Progenitor cell of endocrine pancreas (in vitro differentiated cells): Measurements from ENCODE around the gene CARS1. TPM values are rescaled to one million over a fixed set of nuclear protein-coding genes. Genes with fewer than 3 reads are reported as not detected.

Source experiments
- DNase-seq: peaks from one replicate; pipeline ENCODE4 v3.0.0; 2021; ENCODE audit warnings: low spot score; ENCODE audit not compliant: unreplicated experiment
- H3K27ac Mint-ChIP-seq: 2 replicates; pipeline ENCODE4 v1.8.0; 2021; ENCODE audit warnings: mild to moderate bottlenecking, moderate library complexity, mixed read lengths
- H3K27me3 Mint-ChIP-seq: 2 replicates; pipeline ENCODE4 v1.8.0; 2021; ENCODE audit warnings: mixed read lengths
- H3K36me3 Mint-ChIP-seq: 2 replicates; pipeline ENCODE4 v1.8.0; 2022; ENCODE audit warnings: mixed read lengths; ENCODE audit not compliant: insufficient read depth
- H3K4me1 Mint-ChIP-seq: 2 replicates; pipeline ENCODE4 v1.8.0; 2021; ENCODE audit warnings: low read depth, mixed read lengths
- H3K4me3 Mint-ChIP-seq: 2 replicates; pipeline ENCODE4 v1.8.0; 2021; ENCODE audit warnings: low read depth, mild to moderate bottlenecking, moderate library complexity, mixed read lengths
- H3K9me3 Mint-ChIP-seq: 2 replicates; pipeline ENCODE4 v1.8.0; 2021; ENCODE audit warnings: low read depth, mixed read lengths
- total RNA-seq: library from RNA; stranded (reverse); gene quantifications from 2 replicates; pipeline ENCODE4 v1.2.1, GENCODE V29; 2021
- TF ChIP-seq, protein P1 (sequence below): fragments of 200-600 bp; sonication (generic); IDR thresholded peaks from one replicate; pipeline ENCODE4 v1.5.0; 2021; ENCODE audit warnings: antibody characterized with exemption, mild to moderate bottlenecking; ENCODE audit not compliant: unreplicated experiment

CARS1 gene
- total RNA-seq, 1 donor from 2014 or later: 56.4 TPM

DNA sequence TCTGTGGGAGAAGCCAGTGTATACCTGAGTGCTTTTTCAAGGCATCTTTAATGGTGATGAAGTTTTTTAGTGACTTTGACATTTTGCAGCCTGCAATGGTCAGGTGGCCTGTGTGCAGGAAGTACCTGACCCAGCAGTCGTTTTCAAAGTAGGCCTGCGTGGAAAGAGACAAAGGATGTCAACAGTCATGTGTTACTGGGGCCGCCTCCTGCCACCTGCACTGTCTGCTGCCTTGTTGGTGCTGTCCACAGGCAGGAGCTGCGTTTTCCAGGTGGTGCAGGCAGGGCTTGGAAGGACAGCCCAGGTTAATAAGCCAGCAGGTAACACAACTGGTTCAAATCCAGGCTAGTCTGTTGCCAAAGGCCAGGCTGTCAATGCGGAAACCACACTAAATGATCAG, 38.6 kb downstream of the CARS1 start:
- Mint-ChIP-seq H3K4me1 (peaks cover 23% of the 10 kb centered on the region), H3K27ac (no peak overlapping the region), H3K36me3 (peaks cover 22% of the 10 kb centered on the region), H3K4me3 (no peak overlapping the region), H3K9me3 (no peaks in the 10 kb centered on the region), H3K27me3 (no peaks in the 10 kb centered on the region)
- no peak for DNase-seq
- TF ChIP-seq, protein P1, sequence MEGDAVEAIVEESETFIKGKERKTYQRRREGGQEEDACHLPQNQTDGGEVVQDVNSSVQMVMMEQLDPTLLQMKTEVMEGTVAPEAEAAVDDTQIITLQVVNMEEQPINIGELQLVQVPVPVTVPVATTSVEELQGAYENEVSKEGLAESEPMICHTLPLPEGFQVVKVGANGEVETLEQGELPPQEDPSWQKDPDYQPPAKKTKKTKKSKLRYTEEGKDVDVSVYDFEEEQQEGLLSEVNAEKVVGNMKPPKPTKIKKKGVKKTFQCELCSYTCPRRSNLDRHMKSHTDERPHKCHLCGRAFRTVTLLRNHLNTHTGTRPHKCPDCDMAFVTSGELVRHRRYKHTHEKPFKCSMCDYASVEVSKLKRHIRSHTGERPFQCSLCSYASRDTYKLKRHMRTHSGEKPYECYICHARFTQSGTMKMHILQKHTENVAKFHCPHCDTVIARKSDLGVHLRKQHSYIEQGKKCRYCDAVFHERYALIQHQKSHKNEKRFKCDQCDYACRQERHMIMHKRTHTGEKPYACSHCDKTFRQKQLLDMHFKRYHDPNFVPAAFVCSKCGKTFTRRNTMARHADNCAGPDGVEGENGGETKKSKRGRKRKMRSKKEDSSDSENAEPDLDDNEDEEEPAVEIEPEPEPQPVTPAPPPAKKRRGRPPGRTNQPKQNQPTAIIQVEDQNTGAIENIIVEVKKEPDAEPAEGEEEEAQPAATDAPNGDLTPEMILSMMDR: no peak

DNA sequence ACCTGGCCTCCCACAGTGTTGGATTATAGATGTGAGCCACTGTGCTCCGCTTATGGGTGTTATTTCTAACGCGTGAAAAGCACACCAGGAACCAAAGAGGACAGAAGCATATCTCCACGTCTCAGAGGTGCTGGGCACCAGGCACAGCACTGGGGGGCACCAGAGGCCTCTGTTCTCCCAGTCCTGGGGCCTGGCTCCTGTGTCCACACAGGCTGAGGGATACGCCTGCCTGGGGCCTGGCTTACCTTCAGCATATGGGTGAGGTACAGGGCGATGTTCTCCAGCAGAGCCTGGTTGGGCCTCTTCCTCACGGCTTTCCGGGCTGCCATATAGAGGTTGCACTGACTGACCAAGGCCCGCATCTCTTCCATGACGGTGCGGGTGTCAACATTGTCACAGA, 40.4 kb downstream of the CARS1 start:
- DNase-seq: no peak
- H3K4me1 Mint-ChIP-seq: peaks cover 16% of the 10 kb centered on the region
- TF ChIP-seq, protein P1: no peak
- H3K9me3 Mint-ChIP-seq: no peaks in the 10 kb centered on the region
- H3K27me3 Mint-ChIP-seq: no peaks in the 10 kb centered on the region
- no peak overlapping the region for H3K4me3 Mint-ChIP-seq
- no peak overlapping the region for H3K27ac Mint-ChIP-seq
- peaks cover 21% of the 10 kb centered on the region for H3K36me3 Mint-ChIP-seq

DNA sequence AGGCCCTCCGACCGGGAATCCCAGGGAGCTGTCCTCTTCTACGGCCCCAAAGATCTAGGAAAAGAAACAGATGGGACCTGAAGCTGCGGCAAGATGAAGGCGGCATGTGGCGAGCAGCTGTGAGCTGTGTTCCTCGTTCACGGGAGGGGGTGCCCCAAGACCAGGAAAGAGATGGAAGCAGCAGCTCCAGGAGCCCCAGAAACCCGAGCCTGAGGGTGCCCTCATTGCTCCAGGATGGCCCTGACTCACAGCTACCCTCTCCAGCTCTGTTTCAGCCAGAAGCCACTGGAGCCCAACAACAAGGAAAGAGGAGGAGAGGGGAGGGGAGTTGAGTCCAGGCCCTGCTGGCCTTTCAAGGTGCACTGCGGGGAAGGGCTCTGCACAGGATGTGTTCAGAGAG, 41.4 kb downstream of the CARS1 start:
- TF ChIP-seq, protein P1: no peak

DNA sequence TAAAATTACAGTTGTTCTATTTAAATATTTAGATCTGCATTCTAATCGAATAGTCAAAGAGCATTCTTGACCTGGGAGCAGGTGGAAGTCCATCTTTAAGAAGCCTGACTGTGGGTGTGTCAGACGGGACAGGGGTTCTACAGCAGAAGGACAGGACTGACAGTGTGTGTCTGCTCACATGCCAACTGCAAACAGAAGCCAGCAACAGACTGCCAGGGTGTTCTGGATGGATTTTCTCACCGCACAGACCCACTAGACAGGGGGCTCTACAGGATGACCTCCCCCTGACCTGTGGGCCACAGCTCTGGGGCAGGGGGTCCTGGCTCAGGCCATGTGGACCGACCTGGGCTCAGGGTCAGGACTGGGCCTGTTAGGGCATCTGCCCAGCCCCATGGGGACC, 42.3 kb downstream of the CARS1 start:
- H3K27ac Mint-ChIP-seq: no peak overlapping the region
- H3K36me3 Mint-ChIP-seq: peaks cover 23% of the 10 kb centered on the region
- TF ChIP-seq, protein P1: no peak
- no peaks in the 10 kb centered on the region for H3K9me3 Mint-ChIP-seq
- no peak for DNase-seq
- H3K4me3 Mint-ChIP-seq: no peak overlapping the region
- H3K27me3 Mint-ChIP-seq: no peaks in the 10 kb centered on the region
- H3K4me1 Mint-ChIP-seq: no peaks in the 10 kb centered on the region

More for the DNA sequence above, 41.4 kb downstream of the CARS1 start:
- peaks cover 6% of the 10 kb centered on the region for H3K4me1 Mint-ChIP-seq
- no peak overlapping the region for H3K27ac Mint-ChIP-seq
- H3K36me3 Mint-ChIP-seq: peaks cover 23% of the 10 kb centered on the region
- no peaks in the 10 kb centered on the region for H3K9me3 Mint-ChIP-seq
- DNase-seq: no peak
- no peaks in the 10 kb centered on the region for H3K27me3 Mint-ChIP-seq
- no peak overlapping the region for H3K4me3 Mint-ChIP-seq

DNA sequence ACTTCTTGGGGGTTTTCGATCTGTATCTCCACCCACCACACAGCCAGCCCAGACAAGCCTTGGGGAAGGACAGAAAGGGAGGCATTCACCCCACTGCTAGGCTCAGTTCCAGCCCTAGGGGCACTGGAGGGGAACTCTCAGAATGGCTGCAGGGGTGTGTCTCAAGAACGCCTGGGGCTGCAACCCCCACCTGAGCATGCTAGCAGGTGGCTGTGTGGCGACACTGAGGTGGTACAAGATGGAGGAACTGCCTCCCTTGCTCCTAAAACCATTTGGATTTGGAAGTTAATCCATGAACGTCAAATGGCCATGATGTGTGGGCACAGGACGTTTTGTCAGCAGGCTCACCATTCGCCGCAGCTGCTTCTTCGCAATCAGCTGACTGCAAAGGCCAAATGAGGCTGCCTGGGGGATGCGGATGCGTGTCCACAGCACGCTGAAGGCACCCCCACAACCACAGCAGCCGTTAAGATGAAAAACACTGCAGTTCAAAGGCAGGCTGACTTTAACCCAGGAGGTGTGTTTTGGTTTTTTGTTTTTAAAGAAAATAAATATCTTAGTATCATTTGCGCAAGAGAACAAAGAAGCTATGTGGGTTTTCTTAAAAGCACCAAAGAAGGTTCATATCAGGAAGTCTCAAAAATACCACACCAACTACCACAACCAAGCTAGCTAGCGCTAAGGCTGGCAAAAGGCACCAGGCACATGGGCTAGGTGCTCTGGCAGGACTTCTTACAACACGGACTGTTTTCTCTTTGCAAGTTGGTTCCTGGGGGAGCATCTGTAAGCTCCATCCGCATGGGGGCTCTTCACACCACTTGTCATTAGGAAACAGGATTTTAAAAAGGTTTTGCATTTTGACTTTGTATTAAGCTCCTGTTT, 42.9 kb downstream of the CARS1 start:
- DNase-seq: no peak
- Mint-ChIP-seq H3K9me3 (no peaks in the 10 kb centered on the region), H3K4me3 (no peak overlapping the region), H3K27me3 (no peaks in the 10 kb centered on the region), H3K27ac (no peak overlapping the region), H3K36me3 (peaks cover 24% of the 10 kb centered on the region), H3K4me1 (no peaks in the 10 kb centered on the region)
- TF ChIP-seq, protein P1: no peak
